Suppressor macrophage treated with lipopolysaccharide for 1 hour (primary cell): Measurements from ENCODE around the gene COL7A1.
"Not testable (repeated sequence)": the region's sequence is repeated elsewhere in the genome, so short reads cannot be mapped to it uniquely, and the experiment has no call there.

Experiments
- DNase-seq, 3 donors: peaks; one replicate each; pipeline ENCODE4 v3.0.0-alpha.2; 2020 to 2022

Gene COL7A1

DNA sequence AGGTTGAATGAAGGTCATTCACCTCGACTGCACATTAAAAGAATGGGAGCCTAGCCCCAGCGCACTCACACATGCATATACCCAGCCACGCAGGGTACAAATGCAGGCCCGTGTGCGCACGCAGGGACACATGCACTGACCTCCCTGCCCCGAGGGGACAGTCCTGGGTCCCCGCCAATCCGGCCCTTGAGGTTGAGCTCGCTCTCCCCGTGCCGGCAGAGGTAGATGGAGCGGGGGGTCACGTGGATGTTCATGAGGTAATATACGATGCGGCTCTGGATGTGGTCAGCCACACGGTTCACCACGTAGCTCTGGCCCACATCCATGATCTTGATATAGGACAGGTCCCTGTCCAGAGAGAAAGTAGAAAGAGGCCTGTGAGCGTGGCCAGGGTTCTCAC, 59.0 kb downstream of the COL7A1 start:
- DNase-seq: no peak

DNA sequence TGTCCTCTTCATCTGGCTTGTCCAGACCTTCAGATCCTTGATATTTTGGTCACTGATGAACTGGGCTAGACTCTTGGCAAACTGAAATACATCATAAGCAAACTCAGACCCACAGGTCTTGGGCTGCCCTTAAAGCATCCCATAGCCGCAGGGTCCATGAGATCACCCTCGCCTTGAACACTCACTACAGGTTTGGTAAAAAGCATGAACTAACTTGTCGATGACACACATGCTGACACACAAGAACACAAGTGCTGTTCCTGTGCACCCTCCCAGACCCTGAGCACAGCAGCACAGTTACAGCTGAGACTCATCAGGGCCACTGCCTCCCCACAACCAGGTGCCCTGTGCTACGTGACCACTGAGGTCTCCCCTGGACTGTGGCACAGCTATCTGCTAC, 59.6 kb downstream of the COL7A1 start:
- no peak for DNase-seq

DNA sequence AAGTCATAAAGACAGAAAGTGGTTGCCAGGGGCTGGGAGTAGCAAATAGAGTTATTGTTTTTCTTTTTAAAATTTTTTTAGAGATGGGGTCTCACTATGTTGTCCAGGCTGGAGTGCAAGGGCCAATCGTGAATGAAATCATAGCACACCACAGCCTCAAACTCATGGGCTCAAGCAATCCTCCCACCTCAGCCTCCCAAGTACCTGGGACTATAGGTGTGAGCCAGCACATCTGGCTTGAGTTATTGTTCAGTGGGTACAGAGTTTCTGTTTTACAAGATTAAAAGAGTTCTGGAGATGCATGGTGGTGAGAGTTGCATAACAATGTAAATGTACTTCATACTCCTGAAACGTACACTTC, 62.2 kb downstream of the COL7A1 start:
- no peak for DNase-seq

DNA sequence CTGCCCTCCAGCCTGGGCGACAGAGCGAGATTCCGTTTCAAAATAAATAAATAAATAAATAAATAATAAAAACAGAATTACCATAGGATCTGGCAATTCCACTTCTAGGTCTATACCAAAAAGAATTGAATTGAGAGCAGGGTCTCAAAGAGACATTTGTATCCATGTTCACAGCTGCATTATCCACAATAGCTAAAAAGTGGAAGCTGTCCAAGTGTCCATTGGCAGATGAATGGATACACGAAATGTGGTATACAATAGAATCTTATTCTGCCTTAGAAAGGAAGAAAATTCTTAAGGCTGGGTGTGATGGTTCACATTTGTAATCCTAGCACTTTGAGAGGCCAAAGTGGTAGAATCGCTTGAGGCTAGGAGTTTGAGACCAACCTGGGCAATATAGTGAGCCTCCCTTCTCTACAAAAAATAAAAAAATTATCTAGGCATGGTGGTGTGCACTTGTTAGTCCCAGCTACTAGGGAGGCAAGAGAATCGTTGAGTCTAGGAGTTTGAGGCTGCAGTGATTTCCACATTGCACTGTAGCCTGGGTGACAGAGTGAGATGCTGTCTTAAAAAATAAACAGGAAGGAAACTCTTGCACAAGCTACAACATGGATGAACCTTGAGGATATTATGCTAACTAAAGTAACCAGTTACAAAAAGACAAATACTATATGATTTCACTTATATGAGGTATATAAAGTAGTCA, 62.7 kb downstream of the COL7A1 start:
- DNase-seq: peak; percentile 37 to 54 (median 46)

DNA sequence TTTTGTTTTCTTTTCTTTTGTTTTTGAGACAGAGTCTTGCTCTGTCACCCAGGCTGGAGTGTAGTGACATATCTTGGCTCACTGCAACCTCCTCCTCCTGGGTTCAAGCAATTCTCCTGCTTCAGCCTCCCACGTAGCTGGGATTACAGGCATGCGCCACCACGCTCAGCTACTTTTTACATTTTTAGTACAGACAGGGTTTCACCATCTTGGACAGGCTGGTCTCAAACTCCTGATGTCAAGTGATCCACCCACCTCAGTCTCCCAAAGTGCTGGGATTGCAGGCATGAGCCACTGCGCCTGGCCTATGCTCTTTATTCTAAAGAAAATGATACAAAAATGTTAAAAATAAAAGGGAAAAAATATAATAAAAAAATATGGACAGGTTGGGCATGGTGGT, 64.4 kb downstream of the COL7A1 start:
- not testable (repeated sequence) for DNase-seq

DNA sequence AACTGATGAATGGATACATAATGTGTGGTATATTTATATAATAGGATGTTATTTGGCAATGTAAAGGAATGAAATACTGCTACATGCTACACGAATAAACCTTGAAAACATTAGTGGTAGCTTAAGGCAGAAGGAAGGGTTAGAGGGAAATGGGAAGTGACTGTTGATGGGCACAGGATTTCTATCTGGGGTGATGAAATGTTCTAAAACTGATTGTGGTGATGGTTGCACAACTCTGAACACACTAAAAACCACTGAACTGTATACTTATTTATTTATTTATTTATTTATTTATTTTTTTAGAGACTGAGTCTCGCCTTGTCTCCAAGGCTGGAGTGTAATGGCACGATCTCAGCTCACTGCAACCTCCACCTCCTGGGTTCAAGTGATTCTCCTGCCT, 66.4 kb downstream of the COL7A1 start:
- peak; percentile 53 to 64 (median 63) for DNase-seq

DNA sequence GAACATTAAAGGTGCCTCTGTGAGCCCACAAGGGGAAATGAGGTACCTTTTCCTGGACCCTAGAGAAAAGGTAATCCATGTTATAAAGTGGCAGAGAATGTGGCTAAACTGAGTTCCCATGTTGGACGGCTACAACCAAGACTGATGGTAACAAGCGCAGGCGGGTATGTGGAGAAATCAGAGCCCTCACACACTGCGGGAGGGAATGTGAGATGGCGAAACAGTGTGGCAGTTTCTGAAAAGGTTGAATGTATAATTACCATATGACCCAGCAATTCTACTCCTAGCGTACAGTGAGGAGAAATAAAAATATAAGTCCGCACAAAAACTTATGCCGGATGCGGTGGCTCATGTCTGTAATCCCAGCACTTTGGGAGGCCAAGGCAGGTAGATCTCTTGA, 67.1 kb downstream of the COL7A1 start:
- peak; percentile 39 to 54 (median 50) for DNase-seq

DNA sequence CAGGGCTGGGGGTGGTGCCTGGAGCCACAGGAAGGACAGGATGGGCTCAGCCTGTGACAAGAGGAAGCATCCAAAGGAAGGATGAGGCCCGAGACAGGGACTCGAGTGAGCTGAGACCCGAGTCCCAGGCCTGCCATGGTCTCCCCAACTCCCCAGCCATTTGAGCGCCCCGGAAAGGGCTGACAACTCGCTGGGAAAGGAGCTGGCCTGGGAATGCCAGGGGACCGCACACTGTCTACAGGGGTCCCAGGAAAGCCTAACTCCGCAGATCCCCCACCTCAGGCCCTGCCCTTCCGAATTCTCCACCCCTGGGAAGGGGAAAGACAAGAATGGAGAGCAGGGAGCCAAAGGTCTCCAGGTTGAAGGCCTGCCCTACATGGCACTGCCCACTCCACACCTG, 70.2 kb downstream of the COL7A1 start:
- DNase-seq: no peak

DNA sequence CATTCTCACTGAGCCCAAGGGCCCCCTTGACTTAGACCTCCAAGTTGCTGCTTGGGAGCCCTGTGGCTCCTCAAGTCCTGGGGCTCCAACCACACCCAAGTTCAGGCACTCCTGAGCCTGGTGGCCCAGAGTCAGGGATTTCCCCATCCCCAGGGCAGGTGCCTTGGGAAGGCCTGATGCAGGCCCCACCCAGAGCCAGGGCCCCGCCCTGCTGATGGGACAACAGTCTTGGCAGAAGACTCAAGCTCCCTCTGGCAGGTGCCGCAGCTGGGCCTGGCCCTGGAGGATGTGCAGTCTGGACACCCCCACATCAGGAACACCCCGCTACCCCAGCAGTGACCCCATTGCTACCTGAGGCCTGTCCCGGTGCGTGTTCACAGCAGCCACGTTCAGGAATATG, 73.5 kb downstream of the COL7A1 start:
- no peak for DNase-seq

DNA sequence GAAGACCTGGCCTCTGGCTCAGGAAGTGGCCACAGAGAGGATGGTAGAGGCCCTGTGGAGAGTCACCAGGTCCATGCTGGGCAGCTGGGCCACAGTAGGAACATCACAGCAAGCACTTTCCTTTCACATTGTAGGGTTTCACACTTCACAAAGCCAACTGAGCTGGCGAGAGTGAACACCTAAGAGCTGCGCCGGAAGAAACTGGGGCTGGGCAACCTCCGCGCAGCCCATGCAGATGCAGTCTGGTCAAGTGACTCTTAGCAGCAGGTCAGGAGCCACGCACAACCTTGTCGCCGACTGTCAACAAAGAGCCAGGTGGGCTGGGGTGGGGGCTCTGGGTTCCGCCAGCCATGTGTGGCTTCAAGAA, 75.9 kb downstream of the COL7A1 start:
- no peak for DNase-seq

DNA sequence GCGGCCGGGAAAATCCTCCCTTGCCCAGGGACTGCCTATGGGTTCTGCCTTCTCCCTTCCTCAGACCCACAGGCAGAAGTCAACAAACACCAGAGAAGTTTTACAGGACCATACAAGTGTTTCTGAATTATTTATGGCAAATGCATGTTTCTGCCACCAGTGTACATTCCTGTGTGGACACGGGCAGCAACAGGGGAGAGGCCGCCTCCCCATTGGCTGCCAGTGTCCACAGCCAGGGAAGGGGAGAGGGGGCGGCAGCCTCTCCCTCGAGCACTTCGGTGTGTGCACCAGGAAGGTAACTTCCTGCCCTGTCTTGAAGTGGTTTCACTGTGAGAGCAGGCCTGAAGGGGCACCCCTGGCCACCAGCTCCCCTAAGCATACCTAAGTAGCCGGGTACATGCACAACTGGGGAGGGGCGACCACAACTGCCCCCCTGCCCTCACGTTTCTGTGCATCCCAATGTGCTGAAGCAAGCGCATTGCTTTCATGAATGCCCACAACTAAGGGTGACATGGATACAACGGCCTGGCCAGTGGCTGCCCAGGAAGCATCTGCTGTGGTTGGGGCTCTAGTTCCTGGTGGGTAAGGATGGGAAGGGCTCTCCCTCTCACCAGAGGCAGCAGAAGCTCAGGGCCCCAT, 76.4 kb downstream of the COL7A1 start:
- DNase-seq: no peak

DNA sequence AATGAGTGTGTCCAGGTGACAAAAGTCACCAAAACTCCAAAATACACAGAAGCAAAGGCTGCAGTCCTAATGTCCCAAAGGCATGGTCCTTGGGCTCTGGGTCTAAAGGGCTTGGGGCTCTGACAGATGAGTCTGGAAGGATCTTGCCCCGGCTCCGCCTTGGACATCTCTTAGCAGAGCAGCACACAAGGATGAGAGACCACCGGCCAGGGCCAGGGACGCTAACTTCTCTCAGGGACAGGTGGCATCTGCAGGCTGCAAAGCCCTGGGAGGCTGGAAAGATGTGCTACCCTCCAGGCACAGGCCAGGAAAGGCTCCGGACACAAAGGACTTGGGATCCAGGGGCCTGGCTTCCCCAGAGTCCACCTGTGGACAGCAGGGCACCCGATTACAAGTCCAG, 77.1 kb downstream of the COL7A1 start:
- no peak for DNase-seq

DNA sequence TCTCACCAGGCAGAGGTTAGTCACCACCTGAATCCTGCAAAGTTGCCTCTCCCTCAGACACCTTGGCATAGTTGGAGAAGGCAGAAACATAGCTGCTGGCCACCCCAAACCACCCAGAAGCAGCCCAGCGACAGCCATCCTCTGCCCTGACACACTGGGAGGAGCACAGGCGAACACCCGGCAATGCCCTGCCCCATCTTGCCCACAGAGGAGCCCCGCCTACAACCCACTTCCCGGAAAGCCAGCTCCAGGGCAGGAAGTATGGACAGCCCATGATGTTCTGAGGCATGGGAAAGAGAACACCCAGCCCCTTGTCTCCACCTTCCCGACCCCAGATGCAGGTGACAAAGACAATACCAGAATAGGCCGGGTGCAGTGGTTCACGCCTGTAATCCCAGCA, 78.6 kb downstream of the COL7A1 start:
- no peak for DNase-seq

DNA sequence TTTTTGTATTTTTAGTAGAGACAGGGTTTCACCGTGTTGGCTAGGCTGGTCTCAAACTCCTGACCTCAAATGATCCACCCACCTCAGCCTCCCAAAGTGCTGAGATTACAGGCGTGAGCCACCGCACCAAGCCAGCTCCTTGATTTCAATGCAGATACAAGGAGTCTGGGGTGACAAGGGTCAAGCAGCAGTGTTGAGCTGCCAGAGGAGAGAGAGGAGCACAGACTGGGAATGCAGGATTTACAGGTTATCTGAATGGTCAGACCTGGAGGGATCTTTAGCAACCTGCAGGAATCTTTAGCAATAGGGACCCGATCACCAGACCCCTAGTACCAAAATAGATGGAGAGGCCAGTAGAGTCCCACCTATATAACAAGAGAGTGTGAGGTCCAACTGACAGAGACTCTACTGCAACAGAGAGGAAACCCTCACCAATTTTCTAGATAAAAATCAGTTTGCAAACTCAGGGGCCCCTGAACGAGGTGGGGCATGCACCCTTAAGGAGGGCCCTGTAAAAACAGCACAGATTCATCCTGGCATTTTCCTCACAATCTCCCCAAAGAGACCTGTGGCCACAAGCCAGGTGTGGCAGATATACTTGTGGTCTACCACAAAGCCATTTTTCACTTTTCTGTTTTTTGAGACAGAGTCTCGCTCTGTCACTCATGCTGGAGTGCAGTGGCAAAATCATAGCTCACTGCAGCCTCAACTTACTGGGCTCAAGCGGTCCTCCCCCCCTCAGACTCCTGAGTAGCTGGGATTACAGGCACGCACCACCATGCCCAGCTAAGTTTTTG, 80.5 kb downstream of the COL7A1 start:
- DNase-seq: no peak
